Ovary (tissue), 9 donors: ENCODE data around the gene RXRB. TPM values are rescaled to one million over a fixed set of nuclear protein-coding genes. Genes with fewer than 3 reads are reported as not detected.
"Not testable (repeated sequence)": the region's sequence is repeated elsewhere in the genome, so short reads cannot be mapped to it uniquely, and the experiment has no call there.

ENCODE experiments used
- DNase-seq, 5 donors: peaks; one replicate each; pipeline ENCODE4 v3.0.0-alpha.2; 2019 to 2020
- H3K27ac ChIP-seq, 2 donors: fragments of 200-600 bp; one replicate each; pipeline versions ENCODE4 v1.5.1 to v1.8.0; 2019 to 2022
- H3K27me3 ChIP-seq: fragments of 200-600 bp; one replicate; pipeline ENCODE4 v1.8.0; 2022
- H3K36me3 ChIP-seq: fragments of 200-600 bp; sonication (generic); one replicate; pipeline ENCODE4 v1.5.1; 2019
- H3K4me1 ChIP-seq: one replicate; pipeline ENCODE4 v1.8.1; 2013; ENCODE audit warnings: mild to moderate bottlenecking, moderate library complexity; ENCODE audit not compliant: insufficient read depth
- H3K4me3 ChIP-seq: fragments of 200-600 bp; sonication (generic); one replicate; pipeline ENCODE4 v1.5.1; 2017
- H3K9me3 ChIP-seq, 2 donors: fragments of 200-600 bp in 1 of 2; sonication (generic) in 1 of 2; one replicate each; pipeline versions ENCODE4 v1.5.1 to v1.8.1; 2013 to 2019; ENCODE audit warnings: mild to moderate bottlenecking in 1 of 2, moderate library complexity in 1 of 2
- CTCF ChIP-seq, 3 donors: fragments of 450-650 bp in 2 of 3; fragments of 200-600 bp in 1 of 3; IDR thresholded peaks; one replicate each; pipeline versions ENCODE4 v1.5.1 to v1.8.0; 2016 to 2022; ENCODE audit warnings: antibody characterized with exemption in 3 of 3, mild to moderate bottlenecking in 1 of 3
- EP300 ChIP-seq: sonication (generic); formaldehyde crosslinking; IDR thresholded peaks from one replicate; pipeline ENCODE4 v1.6.1; 2017; ENCODE audit warnings: antibody characterized with exemption
- POLR2A ChIP-seq: fragments of 450-650 bp; IDR thresholded peaks from one replicate; pipeline ENCODE4 v1.6.1; 2017; ENCODE audit warnings: antibody characterized with exemption, mild to moderate bottlenecking, moderate library complexity
- WGBS, 3 donors: extraction: QIAGEN DNeasy Blood & Tissue Kit in 1 of 3; methylation state at CpG; one replicate each; pipeline versions ENCODE4 v1.1.5 to v1.1.7; 2013 to 2017; 5-methylcytosine and 5-hydroxymethylcytosine counted together
- intact Hi-C, 4 donors: fragments of 100-400 bp; cut with DNase I; formaldehyde crosslinking; loops; one replicate each; pipeline versions ENCODE4 v1.11.0 to v1.15.1; 2022 to 2023
- polyA plus RNA-seq, 2 donors: library from polyadenylated mRNA; stranded (reverse); fragments of 200-250 nt in 1 of 2; fragments of 350-450 nt in 1 of 2; fragmentation: Illumina TruSeq in 1 of 2; extraction: RNeasy Lipid Tissue Mini Kit (QIAGEN cat#74804) in 1 of 2; gene quantifications; one replicate each; pipeline ENCODE4 v1.2.3, GENCODE V29; 2013 to 2014
- total RNA-seq, 7 donors: library from RNA; depleted of rRNA in 2 of 7; stranded (reverse); fragments of >200 nt in 2 of 7; fragmentation: NEBNext Ultra II Directional in 3 of 7; extraction: Animal tissue kit (Norgen Biotek cat#: 25700) in 3 of 7; gene quantifications; one replicate each; pipeline versions ENCODE4 v1.1.0 to v1.2.4, GENCODE V29; 2016 to 2023
- donor health status: DM: no; HTN: no; CAD: no; lungs with moderate emphysema.
- donor health status: DM: no; HTN: no; CAD: no.
- donor health status: Bipolar disorder and iron deficiency.
- donor health status: DM: yes; HTN: yes; CAD: no.
- donor health status: DM: no; HTN: no; CAD: no.
- donor health status: DM: yes; HTN: yes; CAD: no.

The RXRB gene
- total and polyA plus RNA-seq, 9 donors = 19.8 to 54.0 (median 48.5) TPM

GRCh38 chr6:33236852-33237251 is 36.4 kb upstream of the RXRB start:
- no peak overlapping the region for H3K4me3 ChIP-seq
- H3K4me1 ChIP-seq = no peaks in the 10 kb centered on the region
- H3K27me3 ChIP-seq = no peaks in the 10 kb centered on the region
- no peak overlapping the region for H3K27ac ChIP-seq
- 85 to 90% (median 88%) methylated on average over 6 of the region's 6 CpGs for WGBS, 3 donors
- H3K9me3 ChIP-seq = no peaks in the 10 kb centered on the region
- intact Hi-C loops = no loop called here
- TF ChIP-seq CTCF (IDR thresholded peaks at IDR 0.05) (no peak), POLR2A (no peak), EP300 (no peak)
- no peak for DNase-seq
- H3K36me3 ChIP-seq = no peaks in the 10 kb centered on the region

GRCh38 chr6:33236328-33236727 is 35.9 kb upstream of the RXRB start:
- no peaks in the 10 kb centered on the region for H3K9me3 ChIP-seq
- H3K27me3 ChIP-seq = no peaks in the 10 kb centered on the region
- TF ChIP-seq EP300 = no peak
- TF ChIP-seq POLR2A = no peak
- no peak for TF ChIP-seq CTCF (IDR thresholded peaks at IDR 0.05)
- H3K36me3 ChIP-seq = no peaks in the 10 kb centered on the region
- DNase-seq = no peak
- intact Hi-C loops = no loop called here
- H3K4me1 ChIP-seq = no peaks in the 10 kb centered on the region
- H3K27ac ChIP-seq = no peak overlapping the region
- H3K4me3 ChIP-seq = no peak overlapping the region

- H3K4me3 ChIP-seq = no peak overlapping the region
- no peaks in the 10 kb centered on the region for H3K36me3 ChIP-seq
- no peaks in the 10 kb centered on the region for H3K27me3 ChIP-seq
- H3K4me1 ChIP-seq = no peaks in the 10 kb centered on the region
- WGBS, 3 donors = 4 to 6% (median 4%) methylated on average over 6 of the region's 6 CpGs
- no peaks in the 10 kb centered on the region for H3K9me3 ChIP-seq
- DNase-seq = no peak
- H3K27ac ChIP-seq = no peak overlapping the region
- TF ChIP-seq POLR2A = no peak
- TF ChIP-seq CTCF (IDR thresholded peaks at IDR 0.05) = no peak
- TF ChIP-seq EP300 = no peak
- intact Hi-C loops = no loop called here
Measured at GRCh38 chr6:33235221-33235634, 34.8 kb upstream of the RXRB start.

- DNase-seq = not testable (repeated sequence)
Measured at GRCh38 chr6:33226503-33227120, 26.1 kb upstream of the RXRB start.

GRCh38 chr6:33217681-33218080 is 17.2 kb upstream of the RXRB start:
- Histone ChIP-seq H3K4me1 (peaks cover 9% of the 10 kb centered on the region), H3K36me3 (no peaks in the 10 kb centered on the region), H3K27me3 (no peaks in the 10 kb centered on the region), H3K9me3 (no peaks in the 10 kb centered on the region), H3K27ac (no peak overlapping the region), H3K4me3 (no peak overlapping the region)
- intact Hi-C loops = no loop called here
- TF ChIP-seq EP300 = no peak
- TF ChIP-seq POLR2A = no peak
- TF ChIP-seq CTCF (IDR thresholded peaks at IDR 0.05) = no peak
- no peak for DNase-seq
- 54 to 58% (median 55%) methylated on average over 3 of the region's 3 CpGs for WGBS, 3 donors

More at GRCh38 chr6:33226503-33227120, 26.1 kb upstream of the RXRB start:
- H3K4me3 ChIP-seq, H3K27ac ChIP-seq, H3K36me3 ChIP-seq, H3K4me1 ChIP-seq, intact Hi-C loops, H3K27me3 ChIP-seq, H3K9me3 ChIP-seq: not testable (repeated sequence)
- 38 to 41% (median 41%) methylated on average over 14 of the region's 14 CpGs for WGBS, 3 donors
